ENCODE results near the gene SORCS2. TPM values are rescaled to one million over a fixed set of nuclear protein-coding genes. Genes with fewer than 3 reads are reported as not detected.

The SORCS2 gene
- total and polyA plus RNA-seq, 2 experiments from 2014 or later, result 0.92 to 6.9 TPM

DNA sequence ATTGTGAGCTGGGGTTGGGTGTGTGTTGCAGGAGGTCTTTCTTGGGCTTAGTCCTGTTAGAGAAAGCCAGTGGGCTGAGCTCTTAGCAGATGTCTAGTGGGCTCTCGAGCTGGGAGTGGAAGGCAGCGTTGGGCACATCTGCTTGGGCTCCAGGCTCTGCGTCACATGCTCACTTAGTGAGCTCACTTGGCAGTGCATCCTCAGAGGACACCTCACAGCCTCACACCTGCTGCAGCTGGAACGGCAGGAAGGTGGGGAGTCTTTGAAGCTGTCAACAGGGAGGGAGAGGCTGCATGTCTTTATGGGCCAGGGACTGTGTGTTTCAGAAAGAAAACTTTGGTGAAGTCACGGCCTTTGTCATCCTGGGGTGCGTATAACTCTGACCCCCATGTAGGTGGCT lies 160.1 kb downstream of the SORCS2 start:
- no peak for DNase-seq (ENCODE audit: low read depth in 1 of 2, low spot score in 1 of 2)
- TF ChIP-seq, protein P1, sequence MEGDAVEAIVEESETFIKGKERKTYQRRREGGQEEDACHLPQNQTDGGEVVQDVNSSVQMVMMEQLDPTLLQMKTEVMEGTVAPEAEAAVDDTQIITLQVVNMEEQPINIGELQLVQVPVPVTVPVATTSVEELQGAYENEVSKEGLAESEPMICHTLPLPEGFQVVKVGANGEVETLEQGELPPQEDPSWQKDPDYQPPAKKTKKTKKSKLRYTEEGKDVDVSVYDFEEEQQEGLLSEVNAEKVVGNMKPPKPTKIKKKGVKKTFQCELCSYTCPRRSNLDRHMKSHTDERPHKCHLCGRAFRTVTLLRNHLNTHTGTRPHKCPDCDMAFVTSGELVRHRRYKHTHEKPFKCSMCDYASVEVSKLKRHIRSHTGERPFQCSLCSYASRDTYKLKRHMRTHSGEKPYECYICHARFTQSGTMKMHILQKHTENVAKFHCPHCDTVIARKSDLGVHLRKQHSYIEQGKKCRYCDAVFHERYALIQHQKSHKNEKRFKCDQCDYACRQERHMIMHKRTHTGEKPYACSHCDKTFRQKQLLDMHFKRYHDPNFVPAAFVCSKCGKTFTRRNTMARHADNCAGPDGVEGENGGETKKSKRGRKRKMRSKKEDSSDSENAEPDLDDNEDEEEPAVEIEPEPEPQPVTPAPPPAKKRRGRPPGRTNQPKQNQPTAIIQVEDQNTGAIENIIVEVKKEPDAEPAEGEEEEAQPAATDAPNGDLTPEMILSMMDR (IDR thresholded peaks at IDR 0.05; ENCODE audit: low read depth, low read length), result no peak
- peaks cover 27% of the 10 kb centered on the region for H3K27me3 ChIP-seq
- no peaks in the 10 kb centered on the region for H3K9me3 ChIP-seq (ENCODE audit: low read depth)
- H3K36me3 ChIP-seq, result no peaks in the 10 kb centered on the region
- no peak overlapping the region for H3K4me3 ChIP-seq
- H3K4me1 ChIP-seq (ENCODE audit: low read depth), result no peaks in the 10 kb centered on the region
- no peak overlapping the region for H3K27ac ChIP-seq

- peaks cover 27% of the 10 kb centered on the region for H3K27me3 ChIP-seq
- DNase-seq (ENCODE audit: low read depth in 1 of 2, low spot score in 1 of 2), result no peak
Measured at GRCh38 chr4:7353046-7353790, 160.9 kb downstream of the SORCS2 start.

DNA sequence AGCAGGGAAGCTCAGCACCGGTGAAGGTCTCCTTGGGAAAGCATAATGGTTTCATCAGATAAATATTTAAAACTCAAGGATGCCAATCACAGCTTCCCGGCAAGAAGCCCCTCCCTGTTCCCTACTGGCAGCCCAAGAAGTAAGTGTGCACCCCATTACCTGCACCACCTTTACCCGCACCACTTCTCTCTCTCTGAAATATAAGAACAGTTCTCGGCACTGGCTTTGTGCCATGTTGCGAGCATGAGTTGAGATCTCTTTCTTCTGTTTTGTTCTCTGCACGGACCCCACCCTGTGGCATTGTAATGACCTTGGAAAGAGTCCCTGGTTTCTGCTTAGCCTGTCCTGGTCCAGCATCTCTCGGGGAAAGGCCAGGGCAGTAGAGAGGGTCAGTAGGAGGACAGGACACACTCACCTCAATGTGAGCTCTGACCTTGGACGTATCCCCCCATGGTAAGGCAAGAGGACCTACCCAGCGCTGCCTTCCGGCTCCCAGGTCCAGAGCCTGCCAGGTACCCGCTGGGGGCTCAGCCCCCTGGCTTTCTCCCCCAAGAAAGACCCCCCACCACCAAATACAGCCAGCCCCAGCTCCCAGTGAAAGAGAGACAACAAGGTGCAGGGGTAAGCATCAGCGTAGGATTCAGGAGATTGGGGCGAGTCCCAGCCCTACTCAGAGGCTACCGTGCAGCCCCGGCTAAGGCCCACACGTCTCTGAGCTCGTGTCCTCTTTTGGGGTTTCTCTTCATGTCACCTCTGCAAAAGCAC lies 161.7 kb downstream of the SORCS2 start:
- TF ChIP-seq, protein P1 (IDR thresholded peaks at IDR 0.05; ENCODE audit: low read depth, low read length), result no peak
- Histone ChIP-seq H3K36me3 (no peaks in the 10 kb centered on the region), H3K4me3 (no peak overlapping the region), H3K4me1 (ENCODE audit: low read depth) (no peaks in the 10 kb centered on the region), H3K27ac (no peak overlapping the region), H3K9me3 (ENCODE audit: low read depth) (no peaks in the 10 kb centered on the region), H3K27me3 (peaks cover 27% of the 10 kb centered on the region)
- no peak for DNase-seq (ENCODE audit: low read depth in 1 of 2, low spot score in 1 of 2)

More at GRCh38 chr4:7353046-7353790, 160.9 kb downstream of the SORCS2 start:
- no peaks in the 10 kb centered on the region for H3K36me3 ChIP-seq
- H3K9me3 ChIP-seq (ENCODE audit: low read depth), result no peaks in the 10 kb centered on the region
- no peak overlapping the region for H3K27ac ChIP-seq
- TF ChIP-seq, protein P1 (IDR thresholded peaks at IDR 0.05; ENCODE audit: low read depth, low read length), result no peak
- H3K4me1 ChIP-seq (ENCODE audit: low read depth), result no peaks in the 10 kb centered on the region
- H3K4me3 ChIP-seq, result no peak overlapping the region

GRCh38 chr4:7354927-7355326 lies 162.6 kb downstream of the SORCS2 start:
- Histone ChIP-seq H3K4me3 (no peak overlapping the region), H3K9me3 (ENCODE audit: low read depth) (no peaks in the 10 kb centered on the region), H3K36me3 (no peaks in the 10 kb centered on the region), H3K27me3 (peaks cover 27% of the 10 kb centered on the region), H3K27ac (no peak overlapping the region), H3K4me1 (ENCODE audit: low read depth) (no peaks in the 10 kb centered on the region)
- TF ChIP-seq, protein P1 (IDR thresholded peaks at IDR 0.05; ENCODE audit: low read depth, low read length), result no peak
- no peak for DNase-seq (ENCODE audit: low read depth in 1 of 2, low spot score in 1 of 2)

DNA sequence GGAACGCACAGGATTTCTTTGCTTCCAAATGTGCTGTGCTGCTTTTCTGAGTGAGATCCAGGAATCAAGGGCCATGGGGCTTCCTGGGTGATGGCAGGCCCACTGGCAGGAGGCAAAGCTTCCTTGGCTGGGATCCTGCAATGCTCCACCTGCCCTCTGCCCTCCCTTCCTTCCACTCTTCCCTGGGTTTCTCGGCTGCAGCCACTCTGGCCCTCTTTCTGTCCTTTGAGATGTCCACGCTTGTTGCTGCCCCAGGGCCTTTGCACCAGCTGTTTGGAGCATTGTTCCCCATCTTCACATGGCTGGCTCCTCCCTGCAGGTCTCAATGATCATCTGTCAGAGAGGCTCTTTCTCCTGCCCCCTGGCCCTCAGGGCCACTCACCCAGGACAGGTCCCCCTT lies 163.5 kb downstream of the SORCS2 start:
- no peaks in the 10 kb centered on the region for H3K36me3 ChIP-seq
- TF ChIP-seq, protein P1 (IDR thresholded peaks at IDR 0.05; ENCODE audit: low read depth, low read length), result no peak
- H3K27ac ChIP-seq, result no peak overlapping the region
- H3K4me1 ChIP-seq (ENCODE audit: low read depth), result no peaks in the 10 kb centered on the region
- no peak for DNase-seq (ENCODE audit: low read depth in 1 of 2, low spot score in 1 of 2)
- H3K9me3 ChIP-seq (ENCODE audit: low read depth), result no peaks in the 10 kb centered on the region
- peaks cover 27% of the 10 kb centered on the region for H3K27me3 ChIP-seq
- no peak overlapping the region for H3K4me3 ChIP-seq

Measured in cardiac muscle cell (in vitro differentiated cells and primary cell).